T-helper 1 cell treated with Interleukin-12 subunit alpha and Interleukin-12 subunit beta and Interleukin-4 antibody, amounts not matched to agents 30 μg/mL and 1 μg/mL, for 36 hours (primary cell): ENCODE results near the gene CLCN3.
"Not testable (repeated sequence)": the region's sequence is repeated elsewhere in the genome, so short reads cannot be mapped to it uniquely, and the experiment has no call there.

Experiments
- H3K27ac Mint-ChIP-seq: one replicate; pipeline ENCODE4 v1.8.0; 2021; ENCODE audit warnings: mild to moderate bottlenecking, mixed read lengths
- H3K27me3 Mint-ChIP-seq: one replicate; pipeline ENCODE4 v1.8.0; 2021; ENCODE audit warnings: low read depth, mixed read lengths
- H3K36me3 Mint-ChIP-seq: one replicate; pipeline ENCODE4 v1.8.0; 2021; ENCODE audit warnings: low read depth, mixed read lengths
- H3K4me1 Mint-ChIP-seq: one replicate; pipeline ENCODE4 v1.8.0; 2021; ENCODE audit warnings: low read depth, mixed read lengths
- H3K4me3 Mint-ChIP-seq: one replicate; pipeline ENCODE4 v1.8.0; 2021; ENCODE audit warnings: mild to moderate bottlenecking, moderate library complexity, mixed read lengths
- H3K9me3 Mint-ChIP-seq: one replicate; pipeline ENCODE4 v1.8.0; 2021; ENCODE audit warnings: mixed read lengths

The CLCN3 gene

GRCh38 chr4:169678951-169679591, 58.7 kb downstream of the CLCN3 start:
- H3K27ac Mint-ChIP-seq, H3K9me3 Mint-ChIP-seq, H3K4me1 Mint-ChIP-seq, H3K4me3 Mint-ChIP-seq, H3K27me3 Mint-ChIP-seq: not testable (repeated sequence)
- peaks cover 16% of the 10 kb centered on the region for H3K36me3 Mint-ChIP-seq

GRCh38 chr4:169682372-169683047, 62.1 kb downstream of the CLCN3 start:
- H3K36me3 Mint-ChIP-seq = peaks cover 19% of the 10 kb centered on the region
- no peaks in the 10 kb centered on the region for H3K9me3 Mint-ChIP-seq
- H3K4me3 Mint-ChIP-seq = no peak overlapping the region
- H3K4me1 Mint-ChIP-seq = no peaks in the 10 kb centered on the region
- H3K27me3 Mint-ChIP-seq = no peaks in the 10 kb centered on the region
- no peak overlapping the region for H3K27ac Mint-ChIP-seq

- H3K4me3 Mint-ChIP-seq = no peak overlapping the region
- H3K4me1 Mint-ChIP-seq = peaks cover 3% of the 10 kb centered on the region
- no peaks in the 10 kb centered on the region for H3K27me3 Mint-ChIP-seq
- peaks cover 18% of the 10 kb centered on the region for H3K36me3 Mint-ChIP-seq
- H3K9me3 Mint-ChIP-seq = no peaks in the 10 kb centered on the region
- no peak overlapping the region for H3K27ac Mint-ChIP-seq
Measured at GRCh38 chr4:169689681-169690080, 69.3 kb downstream of the CLCN3 start.

- Mint-ChIP-seq H3K9me3 (no peaks in the 10 kb centered on the region), H3K4me3 (no peak overlapping the region), H3K4me1 (peaks cover 3% of the 10 kb centered on the region), H3K36me3 (peaks cover 18% of the 10 kb centered on the region), H3K27ac (no peak overlapping the region), H3K27me3 (no peaks in the 10 kb centered on the region)
Measured at GRCh38 chr4:169690787-169691186, 70.4 kb downstream of the CLCN3 start.

GRCh38 chr4:169698331-169698730, 78.0 kb downstream of the CLCN3 start:
- Mint-ChIP-seq H3K4me1 (peaks cover 2% of the 10 kb centered on the region), H3K9me3 (no peaks in the 10 kb centered on the region), H3K36me3 (peaks cover 20% of the 10 kb centered on the region), H3K27me3 (no peaks in the 10 kb centered on the region), H3K4me3 (no peak overlapping the region), H3K27ac (no peak overlapping the region)

GRCh38 chr4:169707958-169708643, 87.7 kb downstream of the CLCN3 start:
- no peak overlapping the region for H3K4me3 Mint-ChIP-seq
- H3K27ac Mint-ChIP-seq = no peak overlapping the region
- H3K4me1 Mint-ChIP-seq = peaks cover 2% of the 10 kb centered on the region
- H3K9me3 Mint-ChIP-seq = no peaks in the 10 kb centered on the region
- H3K36me3 Mint-ChIP-seq = peaks cover 7% of the 10 kb centered on the region
- H3K27me3 Mint-ChIP-seq = no peaks in the 10 kb centered on the region

GRCh38 chr4:169715826-169716225, 95.4 kb downstream of the CLCN3 start:
- no peak overlapping the region for H3K27ac Mint-ChIP-seq
- H3K9me3 Mint-ChIP-seq = no peaks in the 10 kb centered on the region
- H3K36me3 Mint-ChIP-seq = peaks cover 15% of the 10 kb centered on the region
- no peak overlapping the region for H3K4me3 Mint-ChIP-seq
- peaks cover 6% of the 10 kb centered on the region for H3K4me1 Mint-ChIP-seq
- H3K27me3 Mint-ChIP-seq = no peaks in the 10 kb centered on the region

GRCh38 chr4:169716677-169717076, 96.3 kb downstream of the CLCN3 start:
- Mint-ChIP-seq H3K4me3 (no peak overlapping the region), H3K9me3 (no peaks in the 10 kb centered on the region), H3K36me3 (peaks cover 19% of the 10 kb centered on the region), H3K4me1 (peaks cover 8% of the 10 kb centered on the region), H3K27me3 (no peaks in the 10 kb centered on the region), H3K27ac (no peak overlapping the region)

- no peak overlapping the region for H3K4me3 Mint-ChIP-seq
- peaks cover 6% of the 10 kb centered on the region for H3K4me1 Mint-ChIP-seq
- H3K27me3 Mint-ChIP-seq = no peaks in the 10 kb centered on the region
- H3K36me3 Mint-ChIP-seq = peaks cover 11% of the 10 kb centered on the region
- no peak overlapping the region for H3K27ac Mint-ChIP-seq
- no peaks in the 10 kb centered on the region for H3K9me3 Mint-ChIP-seq
Measured at GRCh38 chr4:169720529-169720928, 100.2 kb downstream of the CLCN3 start.

GRCh38 chr4:169723207-169723965, 103.0 kb downstream of the CLCN3 start:
- H3K36me3 Mint-ChIP-seq = peaks cover 13% of the 10 kb centered on the region
- no peaks in the 10 kb centered on the region for H3K27me3 Mint-ChIP-seq
- H3K4me3 Mint-ChIP-seq = no peak overlapping the region
- H3K4me1 Mint-ChIP-seq = peaks cover 9% of the 10 kb centered on the region
- no peak overlapping the region for H3K27ac Mint-ChIP-seq
- H3K9me3 Mint-ChIP-seq = no peaks in the 10 kb centered on the region

- Mint-ChIP-seq H3K27ac (no peak overlapping the region), H3K4me1 (peaks cover 9% of the 10 kb centered on the region), H3K4me3 (no peak overlapping the region), H3K9me3 (no peaks in the 10 kb centered on the region), H3K27me3 (no peaks in the 10 kb centered on the region), H3K36me3 (peaks cover 10% of the 10 kb centered on the region)
Measured at GRCh38 chr4:169724260-169724659, 103.9 kb downstream of the CLCN3 start.

GRCh38 chr4:169727616-169728015, 107.2 kb downstream of the CLCN3 start:
- H3K9me3 Mint-ChIP-seq = no peaks in the 10 kb centered on the region
- H3K4me3 Mint-ChIP-seq = no peak overlapping the region
- peaks cover 3% of the 10 kb centered on the region for H3K4me1 Mint-ChIP-seq
- no peak overlapping the region for H3K27ac Mint-ChIP-seq
- H3K27me3 Mint-ChIP-seq = no peaks in the 10 kb centered on the region
- peaks cover 17% of the 10 kb centered on the region for H3K36me3 Mint-ChIP-seq

GRCh38 chr4:169730564-169730963, 110.2 kb downstream of the CLCN3 start:
- Mint-ChIP-seq H3K27me3 (no peaks in the 10 kb centered on the region), H3K27ac (no peak overlapping the region), H3K36me3 (peaks cover 23% of the 10 kb centered on the region), H3K4me3 (no peak overlapping the region), H3K4me1 (peaks cover 3% of the 10 kb centered on the region), H3K9me3 (no peaks in the 10 kb centered on the region)

- H3K4me1 Mint-ChIP-seq, H3K4me3 Mint-ChIP-seq, H3K27ac Mint-ChIP-seq, H3K9me3 Mint-ChIP-seq, H3K27me3 Mint-ChIP-seq: not testable (repeated sequence)
- peaks cover 32% of the 10 kb centered on the region for H3K36me3 Mint-ChIP-seq
Measured at GRCh38 chr4:169738604-169739003, 118.2 kb downstream of the CLCN3 start.
